ENCODE data around the gene SP100.
A peak's percentile ranks its signal among the peaks of the same experiment; 100 is the strongest.

Gene SP100

GRCh38 chr2:230512955-230513748, 97.2 kb downstream of the SP100 start:
- no peak for TF ChIP-seq GATA1 (IDR thresholded peaks at IDR 0.05; ENCODE audit: low read depth, low read length)
- no peak for TF ChIP-seq POLR2A (IDR thresholded peaks at IDR 0.05; ENCODE audit: low read length)
- DNase-seq, result no peak

- no peak for TF ChIP-seq POLR2A (IDR thresholded peaks at IDR 0.05; ENCODE audit: low read length)
- TF ChIP-seq GATA1 (IDR thresholded peaks at IDR 0.05; ENCODE audit: low read depth, low read length), result no peak
- no peak for DNase-seq
Measured at GRCh38 chr2:230520061-230520874, 104.3 kb downstream of the SP100 start.

DNA sequence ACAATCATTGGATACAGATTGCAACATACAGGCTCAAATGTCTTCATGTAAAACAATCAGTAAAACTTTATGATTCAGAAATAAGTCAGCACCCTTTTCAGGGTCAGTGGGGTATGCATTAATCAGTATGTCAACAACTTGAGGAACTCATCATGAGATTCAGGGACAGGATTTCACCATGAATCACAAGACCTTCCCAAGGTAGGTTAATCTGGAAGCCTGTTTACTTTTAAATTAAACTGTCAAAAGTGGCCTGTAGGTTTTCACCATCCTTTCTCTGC, 104.8 kb downstream of the SP100 start:
- no peak for TF ChIP-seq POLR2A (IDR thresholded peaks at IDR 0.05; ENCODE audit: low read length)
- TF ChIP-seq GATA1 (IDR thresholded peaks at IDR 0.05; ENCODE audit: low read depth, low read length), result no peak

DNA sequence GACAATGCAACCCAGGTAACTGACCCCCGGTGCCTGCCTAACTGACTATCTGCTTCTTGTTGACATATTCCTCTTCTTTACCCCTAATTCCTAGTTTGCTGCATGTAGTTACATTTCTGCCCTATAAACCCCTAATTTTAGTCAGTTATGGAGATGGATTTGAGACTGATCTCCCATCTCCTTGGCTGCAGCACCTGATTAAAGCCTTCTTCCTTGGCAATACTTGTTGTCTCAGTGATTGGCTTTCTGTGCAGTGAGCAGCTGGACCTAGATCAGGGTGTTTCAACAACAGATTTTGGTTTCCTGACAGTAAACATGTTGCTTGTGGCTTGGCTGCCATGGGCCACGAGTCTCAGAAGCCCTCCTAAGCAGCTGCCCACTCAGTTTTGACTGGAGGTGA, 105.4 kb downstream of the SP100 start:
- TF ChIP-seq POLR2A (IDR thresholded peaks at IDR 0.05; ENCODE audit: low read length) (no peak), GATA1 (IDR thresholded peaks at IDR 0.05; ENCODE audit: low read depth, low read length) (no peak)
- DNase-seq, result no peak

More for the DNA sequence above, 104.8 kb downstream of the SP100 start:
- no peak for DNase-seq

DNA sequence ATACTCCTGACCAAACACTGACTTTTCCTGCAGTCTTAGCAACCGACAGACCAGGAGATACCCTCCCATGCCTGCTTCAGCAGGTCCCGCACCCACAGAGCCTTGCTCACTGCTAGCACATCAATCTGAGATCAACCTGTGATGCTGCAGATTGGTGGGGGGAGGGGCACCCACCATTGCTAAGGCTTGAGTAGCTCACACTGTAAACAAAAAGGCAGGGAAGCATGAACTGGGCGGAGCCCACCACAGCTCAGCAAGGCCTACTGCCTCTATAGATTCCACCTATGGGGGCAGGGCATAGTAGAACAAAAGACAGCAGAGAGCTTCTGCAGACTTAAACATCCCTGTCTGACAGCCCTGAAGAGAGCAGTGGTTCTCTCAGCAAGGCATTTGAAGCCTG, 109.7 kb downstream of the SP100 start:
- DNase-seq, result no peak

DNA sequence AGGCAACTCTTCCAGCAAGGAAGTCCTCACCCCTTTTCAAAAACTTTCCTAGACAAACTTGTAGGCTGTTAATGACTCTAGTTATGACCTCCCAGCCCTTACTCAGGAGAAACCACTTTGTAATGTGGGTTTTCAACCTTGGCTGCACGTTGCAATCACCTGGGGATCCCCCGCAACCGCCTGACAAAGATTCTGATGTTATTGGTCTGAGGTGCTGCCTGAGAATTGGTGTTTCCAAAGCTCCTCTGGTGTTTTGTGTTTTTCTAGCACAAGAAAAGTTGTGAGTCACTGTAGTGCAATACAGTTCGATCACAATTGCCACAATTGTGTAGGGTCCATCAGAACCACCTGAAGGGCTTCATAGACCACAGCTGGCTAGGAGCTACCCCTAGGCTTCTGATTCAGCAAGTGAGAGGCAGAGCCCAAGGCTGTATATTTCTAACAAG, 121.6 kb downstream of the SP100 start:
- DNase-seq, result no peak
- no peak for TF ChIP-seq POLR2A (IDR thresholded peaks at IDR 0.05; ENCODE audit: low read length)
- no peak for TF ChIP-seq GATA1 (IDR thresholded peaks at IDR 0.05; ENCODE audit: low read depth, low read length)

More for the DNA sequence above, 109.7 kb downstream of the SP100 start:
- no peak for TF ChIP-seq POLR2A (IDR thresholded peaks at IDR 0.05; ENCODE audit: low read length)
- no peak for TF ChIP-seq GATA1 (IDR thresholded peaks at IDR 0.05; ENCODE audit: low read depth, low read length)

DNA sequence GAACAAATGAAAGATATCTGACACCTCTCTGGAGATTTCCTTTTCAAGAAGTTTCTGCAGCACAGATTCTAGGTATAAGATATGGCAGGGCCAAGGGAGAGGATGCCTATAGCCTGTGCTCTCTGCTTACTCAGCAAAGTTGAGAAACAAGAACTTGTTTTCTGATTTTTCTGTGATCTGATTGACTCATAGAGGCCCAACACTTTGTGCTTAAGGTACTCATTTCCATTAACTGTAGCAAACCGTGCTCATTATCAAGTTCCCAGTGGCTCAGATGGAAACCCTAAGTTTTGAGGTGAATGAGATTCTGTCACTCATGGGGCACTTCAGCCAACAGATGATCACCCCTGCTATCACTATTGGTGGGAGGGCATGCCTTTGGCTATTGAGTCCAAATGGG, 124.3 kb downstream of the SP100 start:
- TF ChIP-seq POLR2A (IDR thresholded peaks at IDR 0.05; ENCODE audit: low read length) (no peak), GATA1 (IDR thresholded peaks at IDR 0.05; ENCODE audit: low read depth, low read length) (no peak)
- no peak for DNase-seq

DNA sequence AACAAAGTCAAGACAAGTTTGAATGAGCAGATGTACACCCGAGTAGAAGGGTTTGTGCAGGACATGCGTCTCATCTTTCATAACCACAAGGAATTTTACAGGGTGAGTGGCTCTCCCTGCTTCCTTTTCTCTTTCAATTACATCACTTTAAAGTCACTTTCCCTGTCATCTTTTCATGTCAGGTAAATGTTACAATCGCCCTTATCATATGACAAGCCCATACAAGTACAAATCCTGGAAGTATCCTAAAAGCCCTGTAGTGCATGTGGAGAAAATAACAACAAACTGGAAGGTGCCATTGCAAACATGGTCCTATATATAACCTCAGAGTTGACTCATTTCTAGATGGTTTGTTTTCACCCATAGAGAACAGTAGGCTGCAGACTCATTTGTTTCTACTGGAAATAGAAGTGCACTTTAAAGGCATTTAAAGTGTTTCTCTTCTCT, 126.0 kb downstream of the SP100 start:
- TF ChIP-seq POLR2A (IDR thresholded peaks at IDR 0.05; ENCODE audit: low read length) (no peak), GATA1 (IDR thresholded peaks at IDR 0.05; ENCODE audit: low read depth, low read length) (no peak)
- DNase-seq, result no peak

DNA sequence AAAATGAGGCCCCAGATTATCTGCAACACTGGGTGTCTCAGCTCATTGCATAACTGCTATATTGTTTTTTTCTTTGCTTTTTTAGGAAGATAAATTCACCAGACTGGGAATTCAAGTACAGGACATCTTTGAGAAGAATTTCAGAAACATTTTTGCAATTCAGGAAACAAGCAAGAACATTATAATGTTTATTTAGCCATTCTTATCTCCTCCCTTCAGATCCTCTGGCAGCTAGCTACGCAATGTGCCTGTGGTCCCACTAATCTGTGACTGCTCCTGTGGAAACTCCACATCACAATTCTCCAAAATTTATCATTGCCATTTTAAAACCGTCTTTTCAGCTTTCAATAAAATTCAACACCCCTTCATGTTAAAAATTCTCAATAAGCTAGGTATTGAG, 126.8 kb downstream of the SP100 start:
- DNase-seq, result no peak
- TF ChIP-seq POLR2A (IDR thresholded peaks at IDR 0.05; ENCODE audit: low read length) (no peak), GATA1 (IDR thresholded peaks at IDR 0.05; ENCODE audit: low read depth, low read length) (no peak)

DNA sequence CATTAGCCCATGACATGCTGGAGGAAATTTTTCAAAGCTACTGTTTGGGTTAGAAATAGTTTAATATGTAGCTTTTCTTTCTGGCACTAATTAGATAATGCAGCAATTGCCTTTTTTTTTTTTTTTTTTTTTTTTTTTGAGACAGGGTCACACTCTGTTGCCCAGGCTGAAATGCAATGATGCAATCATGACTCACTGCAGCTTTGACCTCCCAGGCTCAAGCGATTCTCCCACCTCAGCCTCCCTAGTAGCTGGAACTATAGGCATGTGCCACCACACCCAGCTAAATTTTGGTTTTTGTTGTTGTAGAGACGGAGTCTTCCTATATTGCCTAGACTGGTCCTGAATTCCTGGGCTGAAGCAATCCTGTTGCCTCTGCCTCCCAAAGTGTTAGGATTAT, 136.2 kb downstream of the SP100 start:
- no peak for DNase-seq
- TF ChIP-seq GATA1 (IDR thresholded peaks at IDR 0.05; ENCODE audit: low read depth, low read length), result no peak

DNA sequence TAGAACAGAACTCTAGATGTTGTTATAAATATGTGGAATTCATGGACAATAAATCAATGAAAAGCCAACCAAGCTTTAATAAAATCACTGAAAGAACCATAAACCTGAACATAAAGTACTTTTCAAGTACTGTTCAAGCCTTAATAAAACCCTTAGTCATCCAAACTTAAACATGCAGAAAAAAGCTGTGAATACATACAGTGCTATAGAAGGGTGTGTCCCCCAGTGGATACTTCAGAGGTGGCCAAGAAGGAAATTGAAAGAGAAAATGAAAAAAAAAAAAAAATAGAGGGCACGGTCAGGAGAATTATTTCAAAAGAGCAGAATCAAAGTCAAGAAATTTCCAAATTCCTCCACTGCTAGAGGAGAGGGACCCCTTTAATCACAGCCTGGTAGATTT, 141.1 kb downstream of the SP100 start:
- TF ChIP-seq POLR2A (IDR thresholded peaks at IDR 0.05; ENCODE audit: low read length), result no peak
- TF ChIP-seq GATA1 (IDR thresholded peaks at IDR 0.05; ENCODE audit: low read depth, low read length), result no peak
- no peak for DNase-seq

GRCh38 chr2:230564805-230565779, 149.1 kb downstream of the SP100 start:
- DNase-seq, result peak in 1 of 2 experiments; percentile 3
- no peak for TF ChIP-seq POLR2A (IDR thresholded peaks at IDR 0.05; ENCODE audit: low read length)
- TF ChIP-seq GATA1 (IDR thresholded peaks at IDR 0.05; ENCODE audit: low read depth, low read length), result no peak

DNA sequence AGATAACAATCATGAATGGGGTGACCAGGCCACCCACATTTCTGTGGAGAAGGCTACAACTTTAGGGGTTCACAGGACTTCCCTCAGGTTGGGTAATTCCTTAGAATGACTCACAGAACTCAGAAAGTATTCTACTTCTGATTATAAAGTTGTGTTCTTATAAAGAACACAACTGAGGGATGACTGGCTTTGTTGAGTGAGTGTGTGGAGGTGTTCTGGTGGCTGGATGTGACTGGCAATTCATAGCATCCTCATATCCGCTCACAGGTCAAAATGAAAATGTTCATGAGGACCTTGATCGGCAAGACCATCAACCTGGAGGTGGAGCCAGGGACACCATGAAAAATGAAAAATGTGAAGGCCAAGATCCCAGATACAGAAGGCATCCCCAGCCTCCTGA, 153.3 kb downstream of the SP100 start:
- TF ChIP-seq POLR2A (IDR thresholded peaks at IDR 0.05; ENCODE audit: low read length) (no peak), GATA1 (IDR thresholded peaks at IDR 0.05; ENCODE audit: low read depth, low read length) (no peak)

DNA sequence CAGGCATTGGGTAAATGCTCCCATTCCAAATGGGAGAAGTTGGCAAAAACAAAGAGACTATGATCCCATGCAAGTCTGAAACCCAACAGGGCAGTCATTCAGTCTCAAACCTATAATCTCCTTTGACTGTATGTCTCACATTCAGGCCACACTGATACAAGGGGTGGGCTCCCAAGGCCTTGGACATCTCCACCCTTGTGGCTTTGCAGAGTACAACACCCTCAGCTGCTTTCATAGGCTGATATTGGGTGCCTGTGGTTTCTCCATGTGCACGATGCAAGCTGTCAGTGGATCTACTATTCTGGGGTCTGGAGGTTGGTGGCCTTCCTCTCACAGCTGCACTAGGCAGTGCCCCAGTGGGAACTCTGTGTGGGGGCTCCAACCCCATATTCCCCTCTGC, 155.0 kb downstream of the SP100 start:
- TF ChIP-seq GATA1 (IDR thresholded peaks at IDR 0.05; ENCODE audit: low read depth, low read length), result no peak
- no peak for DNase-seq

More for the DNA sequence above, 153.3 kb downstream of the SP100 start:
- DNase-seq, result no peak
